ENCODE results near the gene C17orf67. TPM values are rescaled to one million over a fixed set of nuclear protein-coding genes. Genes with fewer than 3 reads are reported as not detected.
A peak's percentile ranks its signal among the peaks of the same experiment; 100 is the strongest.
"Not testable (repeated sequence)": the region's sequence is repeated elsewhere in the genome, so short reads cannot be mapped to it uniquely, and the experiment has no call there.

The C17orf67 gene
- total RNA-seq, 2 donors from 2014 or later: 2.5 to 3.5 TPM

DNA sequence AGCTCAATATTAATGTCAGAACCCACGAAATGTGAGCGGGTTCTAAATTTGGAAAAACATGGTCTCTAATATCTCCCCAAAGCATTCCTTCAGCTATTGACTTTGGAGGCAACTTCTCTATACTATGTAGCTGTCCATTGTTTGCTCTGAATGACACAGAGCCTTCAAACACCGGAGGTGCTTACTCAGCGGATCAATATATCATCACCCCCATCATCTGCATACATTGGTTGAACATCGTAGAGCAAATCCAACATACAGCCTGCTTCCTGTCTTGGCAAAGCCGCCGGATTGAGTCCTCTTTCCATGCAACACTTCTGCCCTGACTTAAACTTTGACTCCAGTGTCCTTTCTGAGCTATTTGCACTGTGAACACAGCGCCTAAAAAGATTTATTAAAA, 61.3 kb downstream of the C17orf67 start:
- H3K36me3 Mint-ChIP-seq: no peaks in the 10 kb centered on the region
- no peak for DNase-seq (ENCODE audit: low spot score in 2 of 2)
- H3K27ac Mint-ChIP-seq: no peak overlapping the region

DNA sequence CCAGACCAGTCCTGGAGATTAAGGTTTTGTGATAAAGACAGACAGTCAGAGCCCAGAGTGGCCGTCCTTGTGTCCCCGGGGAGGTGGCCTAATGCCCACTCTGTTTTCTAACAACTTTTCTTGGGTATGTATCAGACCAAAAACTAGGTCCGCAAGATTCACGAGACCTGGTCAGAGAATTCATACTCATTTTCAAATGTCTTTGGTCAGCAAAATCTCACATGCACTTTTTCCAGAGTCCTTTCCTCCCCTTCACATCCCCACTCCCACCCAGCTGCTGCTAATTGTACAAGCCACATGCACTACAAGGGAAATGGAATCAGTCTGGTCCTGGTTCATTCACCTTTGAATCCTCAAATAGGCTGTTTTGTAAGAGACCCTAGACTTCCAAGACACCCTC, 61.7 kb downstream of the C17orf67 start:
- H3K36me3 Mint-ChIP-seq: no peaks in the 10 kb centered on the region
- no peak for ATAC-seq
- H3K27ac Mint-ChIP-seq: no peak overlapping the region
- no peak for DNase-seq (ENCODE audit: low spot score in 2 of 2)
- no peaks in the 10 kb centered on the region for H3K9me3 Mint-ChIP-seq

More for the DNA sequence above, 61.3 kb downstream of the C17orf67 start:
- H3K9me3 Mint-ChIP-seq: no peaks in the 10 kb centered on the region
- ATAC-seq: no peak

DNA sequence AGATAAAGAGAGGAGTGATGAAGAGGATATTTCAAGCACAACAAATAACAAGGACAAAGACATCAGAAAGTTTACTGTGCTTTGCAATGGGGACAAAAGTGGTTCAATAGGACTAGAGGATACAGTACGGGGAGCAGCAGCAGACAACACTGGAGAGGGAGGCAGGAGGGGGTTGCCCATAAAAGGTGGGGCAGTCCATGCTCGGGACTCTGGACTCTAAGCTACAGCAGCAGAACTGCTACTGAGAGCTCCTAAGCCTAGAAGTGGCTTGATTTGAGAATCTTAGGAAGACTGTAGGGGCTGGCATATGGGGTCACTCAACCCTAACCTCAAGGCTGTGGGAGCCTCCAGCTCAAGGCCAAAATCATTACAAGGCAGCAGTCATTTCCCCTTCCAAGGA, 62.2 kb downstream of the C17orf67 start:
- DNase-seq (ENCODE audit: low spot score in 2 of 2) (no peak), ATAC-seq (no peak)
- H3K27ac Mint-ChIP-seq: no peak overlapping the region
- H3K9me3 Mint-ChIP-seq: no peaks in the 10 kb centered on the region
- H3K36me3 Mint-ChIP-seq: no peaks in the 10 kb centered on the region

GRCh38 chr17:56770427-56770826, 63.3 kb downstream of the C17orf67 start:
- H3K27ac Mint-ChIP-seq: no peak overlapping the region
- H3K9me3 Mint-ChIP-seq: no peaks in the 10 kb centered on the region
- ATAC-seq (no peak), DNase-seq (ENCODE audit: low spot score in 2 of 2) (no peak)
- no peaks in the 10 kb centered on the region for H3K36me3 Mint-ChIP-seq

- Mint-ChIP-seq H3K36me3 (peaks cover 4 to 17% of the 10 kb centered on the region in 2 donors), H3K27ac (no peak overlapping the region), H3K9me3 (peaks cover 0 to 4% of the 10 kb centered on the region in 2 donors)
- no peak for ATAC-seq
- DNase-seq (ENCODE audit: low spot score in 2 of 2): no peak
Measured at GRCh38 chr17:56765449-56765848, 68.3 kb downstream of the C17orf67 start.

DNA sequence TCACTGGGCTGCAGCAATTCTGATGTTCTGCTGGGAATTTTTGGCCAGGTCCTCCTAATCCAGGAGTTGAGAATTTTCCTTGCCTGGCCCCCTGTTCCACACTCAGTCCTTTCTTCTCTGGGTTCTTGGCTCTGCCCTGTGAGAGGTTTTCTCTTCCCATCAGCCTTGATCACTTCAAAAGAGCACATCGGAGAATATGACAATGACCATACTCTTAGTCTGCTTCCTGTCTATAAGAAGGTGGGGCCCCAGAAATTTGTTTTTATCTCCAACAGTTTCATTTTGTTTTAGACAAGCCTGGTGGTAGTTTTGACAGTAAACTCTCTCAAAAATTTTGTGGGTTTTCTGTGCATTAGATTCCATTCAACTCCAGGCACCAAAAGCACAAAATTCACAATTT, 70.7 kb downstream of the C17orf67 start:
- peak; percentile 90 to 91 for ATAC-seq
- peaks cover 4 to 17% of the 10 kb centered on the region in 2 donors for H3K36me3 Mint-ChIP-seq
- no peak for DNase-seq (ENCODE audit: low spot score in 2 of 2)
- H3K27ac Mint-ChIP-seq: peak overlapping the region; percentile 51 to 69
- H3K9me3 Mint-ChIP-seq: peaks cover 0 to 4% of the 10 kb centered on the region in 2 donors

DNA sequence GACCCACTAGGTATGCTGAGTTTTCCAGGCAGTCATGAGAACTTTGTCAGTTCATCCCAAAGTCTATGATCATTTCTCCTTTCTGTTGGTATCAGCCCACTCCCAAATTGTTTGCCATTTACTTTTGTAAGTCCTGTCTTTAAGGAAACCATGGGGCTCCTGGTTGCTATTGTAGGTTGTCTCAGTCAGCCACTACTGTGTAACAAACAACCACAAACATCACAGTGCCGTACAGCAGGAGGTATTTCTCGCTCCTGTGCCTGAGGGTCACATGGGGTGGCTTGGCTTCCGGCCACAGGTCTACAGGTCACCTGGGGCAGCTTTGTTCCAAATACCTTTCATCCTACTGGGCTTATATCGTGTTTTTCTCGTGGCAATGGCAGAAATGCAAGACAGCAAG, 71.6 kb downstream of the C17orf67 start:
- Mint-ChIP-seq H3K36me3 (peaks cover 4 to 17% of the 10 kb centered on the region in 2 donors), H3K9me3 (peaks cover 0 to 4% of the 10 kb centered on the region in 2 donors), H3K27ac (peak overlapping the region in 1 of 2 donors; percentile 69)
- ATAC-seq: no peak
- no peak for DNase-seq (ENCODE audit: low spot score in 2 of 2)

DNA sequence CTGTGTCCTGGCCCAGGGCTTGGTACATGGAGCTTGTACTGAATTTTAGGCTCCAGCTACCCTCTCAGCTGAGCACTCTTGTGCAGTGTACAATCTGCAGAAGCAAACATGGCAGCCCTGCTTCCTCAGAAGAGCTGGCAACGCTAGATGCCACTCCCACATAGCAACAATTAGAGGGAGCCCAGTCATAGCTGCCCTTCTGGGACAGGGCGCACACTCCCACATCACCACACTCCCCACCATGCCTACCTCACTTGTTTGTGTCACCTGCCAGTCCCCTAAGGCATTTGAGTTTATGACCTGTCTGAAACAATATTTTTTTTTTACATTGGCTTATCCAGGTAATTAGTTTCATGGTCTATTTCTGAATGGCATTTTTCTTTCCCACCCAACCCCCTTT, 72.3 kb downstream of the C17orf67 start:
- peaks cover 0 to 4% of the 10 kb centered on the region in 2 donors for H3K9me3 Mint-ChIP-seq
- ATAC-seq: peak; percentile 54 to 60
- no peak for DNase-seq (ENCODE audit: low spot score in 2 of 2)
- peak overlapping the region in 1 of 2 donors; percentile 63 for H3K27ac Mint-ChIP-seq
- H3K36me3 Mint-ChIP-seq: peaks cover 4 to 17% of the 10 kb centered on the region in 2 donors

DNA sequence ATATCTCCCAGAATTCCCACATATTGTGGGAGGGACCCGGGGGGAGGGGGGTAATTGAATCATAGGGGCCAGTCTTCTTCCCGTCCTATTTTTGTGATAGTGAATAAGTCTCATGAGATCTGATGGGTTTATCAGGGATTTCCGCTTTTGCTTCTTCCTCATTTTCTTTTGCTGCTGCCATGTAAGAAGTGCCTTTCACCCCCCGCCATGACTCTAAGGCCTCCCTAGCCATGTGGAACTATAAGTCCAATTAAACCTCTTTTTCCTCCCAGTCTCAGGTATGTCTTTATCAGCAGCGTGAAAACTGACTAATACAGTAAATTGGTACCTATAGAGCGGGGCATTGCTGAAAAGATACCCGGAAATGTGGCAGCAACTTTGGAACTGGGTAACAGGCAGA, 76.1 kb downstream of the C17orf67 start:
- ATAC-seq; DNase-seq (ENCODE audit: low spot score in 2 of 2); H3K36me3 Mint-ChIP-seq; H3K27ac Mint-ChIP-seq; H3K9me3 Mint-ChIP-seq: not testable (repeated sequence)

DNA sequence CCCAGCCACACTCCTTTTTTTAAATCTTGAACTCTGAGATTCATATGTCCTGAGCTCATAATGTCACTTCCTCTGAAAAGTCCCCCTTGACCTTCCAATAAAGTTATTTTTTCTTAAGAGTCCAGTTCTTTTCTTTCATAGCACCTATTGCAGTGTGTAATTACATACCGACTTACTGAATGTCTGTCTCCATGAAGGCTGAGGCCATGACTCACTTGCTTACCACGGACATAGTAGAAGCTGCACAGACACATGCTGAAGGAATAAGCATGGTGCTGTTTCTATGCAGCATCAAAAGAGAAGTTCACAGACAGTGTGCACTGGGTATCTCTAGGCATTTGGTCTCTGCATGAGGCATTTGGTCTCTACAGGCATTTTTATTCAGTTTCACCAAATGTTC, 77.2 kb downstream of the C17orf67 start:
- ATAC-seq (peak; percentile 24 to 66), DNase-seq (ENCODE audit: low spot score in 2 of 2) (no peak)
- H3K27ac Mint-ChIP-seq: no peak overlapping the region
- no peaks in the 10 kb centered on the region for H3K36me3 Mint-ChIP-seq
- H3K9me3 Mint-ChIP-seq: no peaks in the 10 kb centered on the region

DNA sequence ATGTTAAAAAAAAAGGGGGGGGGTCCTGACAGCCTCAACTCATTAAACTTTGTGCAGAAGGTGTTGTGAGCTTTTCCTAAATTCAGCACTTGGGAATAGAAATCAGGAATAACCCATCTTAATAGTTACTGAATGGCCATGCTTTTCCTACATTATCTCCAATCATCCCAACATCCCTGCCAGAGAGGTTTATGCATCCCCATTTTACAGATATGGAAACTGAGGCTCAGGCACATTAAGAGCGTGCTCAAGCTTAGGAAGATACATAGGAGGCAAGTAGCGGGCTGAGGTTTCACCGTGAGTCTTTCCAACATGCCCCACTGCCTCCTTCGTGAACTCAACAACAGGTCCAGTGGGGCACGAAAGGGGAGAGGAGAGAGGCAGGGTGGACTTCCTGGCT, 78.4 kb downstream of the C17orf67 start:
- no peak overlapping the region for H3K27ac Mint-ChIP-seq
- ATAC-seq: no peak
- H3K9me3 Mint-ChIP-seq: no peaks in the 10 kb centered on the region
- H3K36me3 Mint-ChIP-seq: no peaks in the 10 kb centered on the region
- DNase-seq (ENCODE audit: low spot score in 2 of 2): no peak

- ATAC-seq: peak in 1 of 2 donors; percentile 65
- no peak overlapping the region for H3K27ac Mint-ChIP-seq
- DNase-seq (ENCODE audit: low spot score in 2 of 2): no peak
- H3K36me3 Mint-ChIP-seq: no peaks in the 10 kb centered on the region
- no peaks in the 10 kb centered on the region for H3K9me3 Mint-ChIP-seq
Measured at GRCh38 chr17:56754523-56755208, 79.1 kb downstream of the C17orf67 start.

DNA sequence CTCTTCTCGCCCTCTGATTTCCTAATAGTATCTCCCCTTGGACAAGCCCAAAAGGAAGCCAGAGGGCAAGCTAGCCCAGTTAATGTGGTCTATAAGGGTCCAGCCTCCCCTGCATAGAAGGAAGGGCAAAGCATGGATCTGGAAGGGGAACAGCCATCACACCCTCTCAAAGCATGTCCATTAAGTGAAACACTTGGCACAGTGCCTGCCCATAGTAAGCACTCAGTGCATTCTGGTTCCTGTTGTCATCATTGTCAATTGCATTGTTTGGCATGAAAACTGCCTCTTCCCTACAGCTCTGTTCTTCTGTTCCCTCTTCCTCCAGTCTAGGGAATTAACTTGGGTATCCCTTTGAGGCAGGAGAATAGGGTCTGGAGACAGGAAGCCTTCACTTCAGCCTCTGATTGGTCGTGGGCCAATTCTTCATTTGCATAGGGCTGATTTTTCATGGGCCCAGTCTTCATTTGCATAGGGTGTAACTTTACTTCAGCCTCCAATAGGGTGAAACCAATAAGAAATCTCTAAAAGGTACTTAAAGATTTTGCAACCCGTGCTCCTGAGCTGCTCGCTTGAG, 81.4 kb downstream of the C17orf67 start:
- no peak for ATAC-seq
- no peaks in the 10 kb centered on the region for H3K36me3 Mint-ChIP-seq

DNA sequence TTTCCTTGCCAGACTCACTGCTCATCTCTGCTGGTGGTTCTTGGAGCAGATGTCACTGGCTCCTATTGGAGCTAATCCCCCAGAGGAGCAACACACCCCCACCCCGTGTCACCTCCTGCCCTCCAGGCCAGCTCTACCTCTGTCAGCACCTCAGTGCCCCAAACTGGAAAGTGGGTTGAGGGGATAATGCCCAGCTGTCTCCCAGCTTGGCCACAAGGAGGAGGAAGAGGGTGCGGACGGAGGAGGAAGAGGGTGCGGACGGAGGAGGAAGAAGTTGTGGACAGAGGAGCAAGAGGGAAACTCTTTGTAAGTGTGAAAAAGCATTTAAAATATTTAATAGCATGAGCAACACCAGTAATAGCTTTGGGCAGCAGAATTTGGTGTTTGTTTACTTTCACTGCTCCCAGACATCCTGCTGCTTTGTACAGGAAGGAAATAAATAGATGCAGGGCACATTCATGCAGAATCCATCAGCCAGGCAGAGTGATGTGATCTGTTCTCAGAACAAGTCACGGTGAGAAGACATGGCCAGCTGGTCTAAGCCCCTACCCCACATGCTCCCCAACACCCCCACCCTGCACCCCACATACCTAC, 82.5 kb downstream of the C17orf67 start:
- H3K9me3 Mint-ChIP-seq: peaks cover 0 to 7% of the 10 kb centered on the region in 2 donors
- H3K36me3 Mint-ChIP-seq: no peaks in the 10 kb centered on the region
- DNase-seq (ENCODE audit: low spot score in 2 of 2) (no peak), ATAC-seq (no peak)
- no peak overlapping the region for H3K27ac Mint-ChIP-seq

More for the DNA sequence above, 81.4 kb downstream of the C17orf67 start:
- no peak for DNase-seq (ENCODE audit: low spot score in 2 of 2)
- Mint-ChIP-seq H3K27ac (peak overlapping the region in 1 of 2 donors; percentile 51), H3K9me3 (peaks cover 0 to 5% of the 10 kb centered on the region in 2 donors)

DNA sequence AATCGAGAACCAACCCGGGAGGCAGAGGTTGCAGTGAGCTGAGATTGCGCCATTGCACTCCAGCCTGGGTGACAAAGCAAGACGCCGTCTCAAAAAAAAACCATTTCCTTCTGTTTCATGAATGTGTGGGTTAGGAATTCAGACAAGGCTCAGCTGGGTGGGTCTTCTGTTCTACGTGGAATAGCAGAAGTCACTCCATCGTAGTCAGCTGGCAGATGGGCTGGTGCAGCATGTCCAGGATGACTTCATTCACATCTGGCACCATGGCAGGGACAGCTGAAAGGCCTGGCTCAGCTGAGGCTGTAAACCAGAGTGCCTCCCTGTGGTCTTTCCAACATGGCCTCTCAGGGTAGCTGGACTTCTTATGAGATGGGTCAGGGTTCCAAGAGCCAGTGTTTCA, 89.0 kb downstream of the C17orf67 start:
- DNase-seq (ENCODE audit: low spot score in 2 of 2) (no peak), ATAC-seq (no peak)
- Mint-ChIP-seq H3K27ac (no peak overlapping the region), H3K36me3 (no peaks in the 10 kb centered on the region), H3K9me3 (peaks cover 0 to 7% of the 10 kb centered on the region in 2 donors)

- no peak for DNase-seq (ENCODE audit: low spot score in 2 of 2)
- Mint-ChIP-seq H3K36me3 (no peaks in the 10 kb centered on the region), H3K27ac (no peak overlapping the region), H3K9me3 (peaks cover 0 to 4% of the 10 kb centered on the region in 2 donors)
- no peak for ATAC-seq
Measured at GRCh38 chr17:56742601-56743000, 91.1 kb downstream of the C17orf67 start.
